Tongue (tissue), 2 donors: Measurements from ENCODE around the gene NPLOC4. TPM values are rescaled to one million over a fixed set of nuclear protein-coding genes. Genes with fewer than 3 reads are reported as not detected.

Experiments
- DNase-seq: peaks from one replicate; pipeline ENCODE4 v3.0.0-alpha.2; 2015
- total RNA-seq: library from RNA; depleted of rRNA; stranded (reverse); fragments of >200 nt; gene quantifications from one replicate; pipeline ENCODE4 v1.2.3, GENCODE V29; 2014

Gene NPLOC4
- total RNA-seq, 1 donor from 2014 or later = 50.7 TPM

DNA sequence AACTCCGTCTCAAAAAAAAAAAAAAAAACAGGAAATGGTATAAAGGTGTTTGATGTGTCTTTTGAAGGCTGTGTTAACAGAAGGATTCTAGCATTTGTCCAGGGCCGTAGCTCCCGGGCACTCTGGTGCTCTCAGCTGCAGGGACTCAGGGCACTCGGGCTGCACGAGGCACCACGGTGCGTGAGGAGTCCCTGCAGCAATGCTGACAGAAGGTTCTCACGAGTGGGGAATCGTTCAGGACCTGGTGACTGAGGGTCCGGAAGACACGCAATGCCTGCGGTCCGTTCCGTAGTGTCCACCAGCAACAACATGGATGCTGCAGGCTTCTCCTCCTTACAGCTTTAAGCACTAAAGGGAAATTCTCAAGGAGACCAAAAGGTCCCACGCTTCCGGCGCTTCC is 72.1 kb downstream of the NPLOC4 start:
- DNase-seq = no peak

DNA sequence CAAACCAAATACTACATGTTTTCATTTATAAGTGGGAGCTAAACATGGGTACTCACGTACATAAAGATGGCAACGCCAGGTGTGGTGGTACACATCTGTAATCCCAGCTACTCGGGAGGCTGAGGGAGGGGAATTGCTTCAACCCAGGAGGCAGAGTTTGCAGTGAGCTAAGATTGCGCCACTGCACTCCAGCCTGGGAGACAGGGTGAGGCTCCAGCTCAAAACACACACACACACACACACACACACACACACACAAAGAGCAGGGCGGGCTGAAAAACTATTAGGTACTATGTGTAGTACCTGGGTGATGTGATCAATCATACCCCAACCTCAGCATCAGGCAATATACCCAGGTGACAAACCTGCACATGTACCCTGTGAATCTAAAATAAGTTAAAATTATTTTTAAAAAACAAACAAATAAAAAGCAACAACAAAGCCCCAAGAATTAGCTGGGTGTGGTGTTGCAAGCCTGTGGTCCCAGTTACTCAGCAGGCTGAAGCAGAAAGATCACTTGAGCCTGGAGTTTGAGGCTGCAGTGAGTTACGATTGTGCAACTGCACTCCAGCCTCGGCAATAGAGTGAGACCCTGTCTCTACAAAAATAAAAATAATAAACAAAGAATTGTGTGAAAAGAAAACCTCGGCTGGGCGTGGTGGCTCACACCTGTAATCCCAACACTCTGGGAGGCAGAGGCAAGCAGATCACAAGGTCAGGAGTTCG is 72.9 kb downstream of the NPLOC4 start:
- DNase-seq = no peak

GRCh38 chr17:81561494-81561885 is 75.4 kb downstream of the NPLOC4 start:
- no peak for DNase-seq

DNA sequence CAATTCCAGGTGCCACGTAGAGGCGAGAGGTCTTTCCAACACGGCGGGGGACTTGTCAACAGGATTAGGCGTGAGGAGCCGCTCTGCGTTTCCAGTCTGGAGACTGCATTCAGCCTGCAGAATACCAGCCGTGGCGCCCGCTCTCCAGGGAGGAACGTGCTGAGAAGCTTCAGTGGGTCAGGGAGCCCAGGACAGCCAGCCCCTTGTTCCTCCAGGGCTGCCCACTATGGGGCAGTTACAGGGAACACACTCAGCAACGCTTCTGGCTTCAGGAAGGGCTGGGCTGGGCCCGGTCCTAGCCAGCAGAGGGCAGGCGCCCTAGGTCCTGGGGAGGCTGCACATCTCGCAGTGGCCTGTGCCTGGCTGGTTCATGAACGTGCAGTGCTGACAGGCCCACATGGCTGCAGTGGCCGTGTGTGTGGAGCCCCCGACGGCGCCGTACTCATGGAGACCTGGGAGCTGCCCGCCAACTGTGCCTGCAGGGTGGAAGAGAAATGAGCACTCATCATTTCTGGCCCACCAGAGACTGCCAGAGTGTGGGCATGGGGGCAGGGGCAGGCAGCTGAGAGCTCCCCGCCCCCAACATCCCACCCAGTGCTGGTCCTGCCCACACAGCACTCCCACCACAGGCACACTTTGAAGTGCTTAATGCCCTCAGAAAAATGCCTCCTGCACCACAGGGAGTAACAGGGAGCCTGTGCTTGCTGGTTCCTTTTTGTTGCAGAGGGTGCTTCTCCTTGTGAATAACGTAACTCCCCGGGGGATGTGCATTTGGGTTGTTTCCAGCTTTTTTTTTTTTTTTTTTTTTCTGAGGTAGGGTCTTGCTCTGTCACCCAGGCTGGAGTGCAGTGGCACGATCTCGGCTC is 77.7 kb downstream of the NPLOC4 start:
- DNase-seq = no peak

DNA sequence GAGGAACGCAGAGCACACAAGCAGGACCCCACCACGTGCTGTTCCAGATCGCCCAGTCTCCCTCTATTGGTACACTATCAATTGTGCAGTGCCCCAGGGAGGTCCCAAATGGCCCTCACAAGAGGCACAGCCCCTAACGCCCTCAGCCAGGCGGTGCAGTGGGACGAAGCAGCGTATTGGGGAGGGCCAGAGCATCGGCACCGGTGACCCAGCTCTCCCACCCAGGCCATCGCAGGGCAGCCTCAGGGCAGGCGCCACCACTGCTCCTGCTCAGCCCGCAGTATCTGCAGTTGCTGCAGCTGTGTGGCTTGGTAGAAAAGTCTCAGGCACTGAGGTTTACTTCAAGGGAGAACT is 78.8 kb downstream of the NPLOC4 start:
- no peak for DNase-seq

DNA sequence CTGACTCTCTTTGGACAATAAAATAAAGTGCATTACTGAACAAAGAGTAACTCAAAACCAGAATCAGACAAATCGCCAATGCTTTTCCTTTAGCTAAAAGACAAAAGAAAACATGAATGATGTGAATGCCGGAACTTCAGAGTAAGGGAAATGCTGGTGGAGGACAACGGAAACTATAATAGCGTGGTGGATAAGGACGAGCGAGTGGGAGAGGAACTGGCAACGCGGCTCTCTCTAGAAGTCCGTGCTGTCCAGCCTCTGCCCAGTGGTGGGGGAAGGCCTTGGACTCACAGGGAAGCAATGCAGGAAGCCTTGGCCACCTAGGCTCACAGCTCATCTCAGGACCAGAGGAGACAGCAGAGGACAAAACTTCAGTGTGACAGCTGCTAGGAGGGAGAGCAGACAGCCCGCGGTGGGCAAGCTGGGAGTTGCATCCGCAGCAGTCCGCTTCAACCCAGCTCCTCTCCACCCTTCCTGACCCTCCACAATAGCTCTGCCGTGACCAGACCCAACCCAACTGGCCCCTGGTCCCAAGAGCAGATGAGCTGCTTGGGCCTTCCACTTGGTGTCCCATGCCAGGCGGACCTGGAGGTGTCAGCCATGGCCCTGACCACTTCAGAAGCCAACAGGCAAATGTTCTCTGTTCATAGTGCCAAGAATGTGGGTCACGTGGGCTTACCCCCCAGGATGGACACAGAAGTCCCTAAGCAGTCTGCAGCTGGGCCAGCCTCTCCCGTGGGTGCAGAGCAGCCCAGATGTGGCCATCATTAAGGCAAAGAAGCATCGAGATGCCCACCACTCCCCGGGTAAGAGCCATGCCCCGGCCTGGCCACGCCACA is 79.4 kb downstream of the NPLOC4 start:
- no peak for DNase-seq

DNA sequence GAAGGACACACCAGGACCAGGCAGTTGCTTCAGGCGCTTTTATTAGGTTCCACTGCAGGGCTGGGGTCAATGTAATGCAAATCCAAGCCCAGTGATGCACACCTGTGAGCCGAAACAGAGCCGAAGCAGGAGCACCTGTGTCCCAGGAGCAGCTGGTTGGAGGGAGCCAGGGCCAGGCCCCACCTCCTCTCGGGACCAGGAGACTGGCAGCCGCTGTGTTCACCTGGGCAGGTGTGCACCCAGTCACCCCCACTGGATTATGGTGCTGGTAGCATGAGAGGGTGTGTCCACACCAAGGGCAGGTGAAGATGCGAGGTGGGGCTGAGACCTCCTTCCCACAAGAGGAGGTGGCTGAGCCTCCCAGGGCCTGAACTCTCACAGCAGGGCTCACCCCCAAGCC is 80.0 kb downstream of the NPLOC4 start:
- DNase-seq = no peak

DNA sequence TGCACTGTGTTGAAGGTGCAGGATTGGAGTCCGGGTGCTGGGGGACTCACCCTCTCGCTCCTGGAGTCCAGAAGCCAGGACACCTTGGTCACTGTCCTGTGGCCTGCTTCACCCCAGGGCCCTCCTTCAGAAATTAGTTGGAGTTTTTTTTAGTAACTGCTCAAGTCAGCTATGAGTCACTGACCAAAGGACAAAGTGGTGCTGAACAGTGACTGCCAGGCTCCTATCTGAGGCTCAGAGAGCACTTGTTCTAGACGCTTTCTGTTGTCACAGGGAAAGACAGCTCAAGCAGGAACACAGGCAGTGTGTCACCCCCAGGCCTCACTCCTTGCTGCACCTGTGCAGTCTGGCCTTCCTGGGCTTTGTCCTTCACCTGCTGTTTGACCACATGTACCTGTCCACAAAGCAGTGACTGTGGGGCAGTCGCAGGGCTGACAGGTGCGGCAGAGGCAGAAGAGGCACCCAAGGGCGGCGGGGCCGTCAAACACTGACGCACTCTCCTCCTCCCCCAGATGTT is 80.7 kb downstream of the NPLOC4 start:
- DNase-seq = no peak

- no peak for DNase-seq
These were observed 83.2 kb downstream of the NPLOC4 start for GRCh38 chr17:81553616-81554181.

GRCh38 chr17:81553018-81553615 is 83.8 kb downstream of the NPLOC4 start:
- peak; percentile 81 for DNase-seq

- peak; percentile 89 for DNase-seq
These were observed 84.5 kb downstream of the NPLOC4 start, which contains the start of gene FAAP100 for GRCh38 chr17:81552244-81553017. FAAP100 (minus strand) TSS chr17:81552353; CDS start chr17:81552330, 23 bp downstream.

DNA sequence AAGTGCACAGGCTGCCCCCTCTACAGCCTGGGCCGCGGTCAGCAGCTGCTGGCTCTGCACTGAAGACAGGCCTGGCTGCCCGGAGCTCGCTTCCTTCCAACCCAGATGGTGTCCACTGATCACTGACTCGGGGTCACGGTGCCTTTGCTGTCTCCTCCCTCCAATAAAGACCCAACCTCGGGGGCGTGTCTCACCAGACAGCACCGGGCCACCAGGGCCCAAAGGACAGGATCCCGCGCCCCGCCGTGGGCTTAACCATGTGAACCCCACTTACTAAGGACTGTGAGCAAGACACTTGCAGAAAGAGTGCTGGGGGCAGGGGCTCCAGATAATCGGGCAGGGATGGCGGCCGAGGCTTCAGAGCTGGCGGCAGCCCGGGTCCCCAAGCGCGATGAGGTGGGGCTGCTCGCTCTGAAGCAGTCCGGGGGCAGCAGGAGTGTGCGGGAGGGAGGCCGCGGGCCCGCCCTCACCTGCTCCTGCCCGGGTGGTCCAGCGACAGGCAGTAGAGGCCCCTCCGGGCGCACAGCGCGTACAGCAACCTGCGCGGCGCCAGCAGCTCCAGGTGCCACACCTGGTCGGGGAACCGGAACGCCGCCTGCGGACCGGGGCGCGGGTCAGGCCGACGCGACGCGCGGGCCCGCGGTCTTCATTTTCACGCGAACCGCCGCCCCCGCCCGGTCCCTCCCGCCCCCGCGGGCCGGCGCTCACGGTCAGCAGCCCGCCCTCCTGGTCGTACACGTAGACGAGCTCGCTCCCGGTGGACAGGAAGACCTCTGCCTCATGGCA is 85.3 kb downstream of the NPLOC4 start:
- peak; percentile 36 for DNase-seq

GRCh38 chr17:81550830-81551457 is 86.0 kb downstream of the NPLOC4 start:
- no peak for DNase-seq

DNA sequence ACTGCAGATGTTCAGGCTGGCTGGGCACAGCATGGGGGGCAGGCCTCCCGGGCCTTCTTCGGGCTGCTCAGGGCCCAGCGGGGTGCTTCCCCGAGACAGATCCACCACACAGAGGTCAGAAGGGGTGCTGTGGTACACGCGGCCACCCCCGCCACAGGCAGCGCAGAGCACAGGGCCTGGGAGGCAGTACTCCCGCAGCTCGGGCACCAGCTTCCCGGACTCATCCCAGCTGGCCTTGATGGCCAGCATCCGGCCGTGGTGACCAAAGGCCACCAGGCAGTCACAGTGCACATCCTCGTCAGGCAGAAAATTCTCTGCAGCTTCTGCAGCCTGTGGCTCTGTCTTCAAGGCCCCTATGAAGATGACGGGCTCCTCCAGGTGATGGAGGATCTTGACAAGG is 86.6 kb downstream of the NPLOC4 start:
- DNase-seq = no peak

DNA sequence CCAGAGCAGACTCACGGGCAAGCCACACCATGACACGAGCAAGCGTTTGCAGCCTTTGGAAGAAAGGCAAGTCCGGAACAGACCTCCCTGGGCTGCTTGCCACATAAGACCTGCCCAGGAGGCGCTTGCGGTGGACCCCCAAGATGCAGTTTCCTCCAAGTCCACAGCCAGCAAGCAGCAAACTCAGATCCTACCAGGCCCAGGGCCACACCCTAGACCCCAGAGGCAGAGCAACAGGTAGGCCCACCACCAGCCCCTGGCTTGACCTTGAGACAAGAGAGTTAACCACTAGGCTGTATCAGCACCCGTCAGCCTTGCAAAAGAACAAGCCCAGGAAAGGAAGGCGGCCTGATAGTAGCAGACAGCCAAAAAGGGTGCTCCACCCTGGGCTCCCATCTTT is 87.1 kb downstream of the NPLOC4 start:
- no peak for DNase-seq

- no peak for DNase-seq
These were observed 87.8 kb downstream of the NPLOC4 start for GRCh38 chr17:81549031-81549557.

- no peak for DNase-seq
These were observed 89.3 kb downstream of the NPLOC4 start for GRCh38 chr17:81547614-81547982.

GRCh38 chr17:81546906-81547613 is 89.9 kb downstream of the NPLOC4 start:
- no peak for DNase-seq
